Trophoblast cell (in vitro differentiated cells and primary cell): ENCODE measurements around the gene KCNN3.

Experiments
- DNase-seq, 2 donors: peaks; one replicate each; pipeline ENCODE4 v3.0.0-alpha.2; 2016
- H2AFZ ChIP-seq: 2 replicates; pipeline ENCODE4 v1.6.1; 2013; ENCODE audit warnings: low read length, moderate library complexity, mild to moderate bottlenecking; ENCODE audit not compliant: insufficient read depth, poor library complexity
- H2AK5ac ChIP-seq: 2 replicates; pipeline ENCODE4 v1.6.1; 2013; ENCODE audit warnings: mild to moderate bottlenecking, low read length
- H2BK120ac ChIP-seq: 2 replicates; pipeline ENCODE4 v1.6.1; 2013; ENCODE audit warnings: low read length, mild to moderate bottlenecking, moderate library complexity; ENCODE audit not compliant: insufficient read depth, poor library complexity
- H2BK12ac ChIP-seq: 2 replicates; pipeline ENCODE4 v1.6.1; 2013; ENCODE audit warnings: mild to moderate bottlenecking, low read length, moderate library complexity
- H2BK5ac ChIP-seq: 2 replicates; pipeline ENCODE4 v1.6.1; 2013; ENCODE audit warnings: low read length, low read depth, moderate library complexity, mild to moderate bottlenecking; ENCODE audit not compliant: poor library complexity
- H3K14ac ChIP-seq: 2 replicates; pipeline ENCODE4 v1.6.1; 2013; ENCODE audit warnings: mild to moderate bottlenecking, low read length
- H3K18ac ChIP-seq: 2 replicates; pipeline ENCODE4 v1.6.1; 2013; ENCODE audit warnings: mild to moderate bottlenecking, low read length
- H3K23ac ChIP-seq: 2 replicates; pipeline ENCODE4 v1.6.1; 2013; ENCODE audit warnings: low read length
- H3K27ac ChIP-seq: 2 replicates; pipeline ENCODE4 v1.5.1; 2013; ENCODE audit warnings: low read depth, mild to moderate bottlenecking, inconsistent platforms, low read length, moderate library complexity
- H3K27me3 ChIP-seq: 2 replicates; pipeline ENCODE4 v1.6.1; 2013; ENCODE audit warnings: inconsistent platforms, mild to moderate bottlenecking, low read length, moderate library complexity; ENCODE audit not compliant: insufficient read depth
- H3K36me3 ChIP-seq, 2 experiments: 1 replicate in 1 of 2; 2 replicates in 1 of 2; pipeline ENCODE4 v1.6.1; 2013; ENCODE audit warnings: low read length in 2 of 2, mild to moderate bottlenecking in 2 of 2, moderate library complexity in 1 of 2; ENCODE audit not compliant: insufficient read depth in 2 of 2, control insufficient read depth in 1 of 2
- H3K4ac ChIP-seq: 2 replicates; pipeline ENCODE4 v1.6.1; 2013; ENCODE audit warnings: low read depth, mild to moderate bottlenecking, low read length, moderate library complexity
- H3K4me1 ChIP-seq, 2 experiments: 1 replicate in 1 of 2; 2 replicates in 1 of 2; pipeline ENCODE4 v1.6.1; 2013; ENCODE audit warnings: low read length in 2 of 2, mild to moderate bottlenecking in 2 of 2, moderate library complexity in 1 of 2; ENCODE audit not compliant: insufficient read depth in 2 of 2, control insufficient read depth in 1 of 2
- H3K4me2 ChIP-seq: 2 replicates; pipeline ENCODE4 v1.6.1; 2013; ENCODE audit warnings: inconsistent platforms, mild to moderate bottlenecking, low read length, moderate library complexity
- H3K4me3 ChIP-seq: 2 replicates; pipeline ENCODE4 v1.5.1; 2013; ENCODE audit warnings: mild to moderate bottlenecking, low read depth, low read length, inconsistent platforms
- H3K79me1 ChIP-seq: one replicate; pipeline ENCODE4 v1.6.1; 2013; ENCODE audit warnings: low read length
- H3K79me2 ChIP-seq: 2 replicates; pipeline ENCODE4 v1.6.1; 2013; ENCODE audit warnings: low read length, mild to moderate bottlenecking; ENCODE audit not compliant: control insufficient read depth, insufficient read depth, poor library complexity
- H3K9ac ChIP-seq: 2 replicates; pipeline ENCODE4 v1.6.1; 2013; ENCODE audit warnings: mild to moderate bottlenecking, low read length
- H3K9me3 ChIP-seq: 2 replicates; pipeline ENCODE4 v1.6.1; 2013; ENCODE audit warnings: low read depth, mild to moderate bottlenecking, control low read depth, inconsistent platforms, low read length; ENCODE audit not compliant: insufficient read depth
- H4K12ac ChIP-seq: 2 replicates; pipeline ENCODE4 v1.6.1; 2013; ENCODE audit warnings: low read depth, mild to moderate bottlenecking, low read length, moderate library complexity
- H4K8ac ChIP-seq: 2 replicates; pipeline ENCODE4 v1.6.1; 2013; ENCODE audit warnings: low read depth, mild to moderate bottlenecking, low read length, moderate library complexity
- H4K91ac ChIP-seq: one replicate; pipeline ENCODE4 v1.6.1; 2013; ENCODE audit warnings: low read depth, mild to moderate bottlenecking, low read length, moderate library complexity
- WGBS: extraction: QIAGEN DNeasy Blood & Tissue Kit; methylation state at CpG from one replicate; pipeline ENCODE4 v1.1.7; 2013; ENCODE audit warnings: missing lambda C conversion rate; ENCODE audit not compliant: insufficient read length, insufficient coverage; ENCODE audit errors: extremely low coverage; 5-methylcytosine and 5-hydroxymethylcytosine counted together

The KCNN3 gene

DNA sequence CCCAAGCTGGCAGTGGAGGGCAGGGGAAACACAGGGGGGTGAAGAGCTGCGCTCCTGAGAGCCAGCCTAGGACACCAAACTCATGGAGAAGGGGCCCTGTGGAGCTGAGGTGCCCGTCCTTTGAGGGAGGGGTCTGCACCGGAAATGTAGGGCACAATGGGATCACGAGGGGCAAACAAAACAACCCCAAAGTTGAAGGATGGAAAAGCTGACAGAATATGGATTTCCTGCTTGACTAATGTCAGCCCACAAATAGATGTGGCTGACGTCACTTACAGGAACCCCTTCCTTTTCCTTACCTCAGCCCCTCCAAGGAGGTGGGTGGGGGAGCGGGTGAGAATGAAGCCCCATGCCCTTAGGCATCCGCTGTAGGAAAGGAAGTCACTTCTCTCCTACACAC is 110.9 kb downstream of the KCNN3 start:
- Histone ChIP-seq H3K79me2 (no peaks in the 10 kb centered on the region), H4K91ac (no peak overlapping the region), H2BK12ac (no peak overlapping the region), H3K79me1 (no peaks in the 10 kb centered on the region), H3K27ac (no peak overlapping the region), H3K4me2 (no peak overlapping the region), H3K27me3 (no peaks in the 10 kb centered on the region), H3K9ac (no peak overlapping the region), H3K9me3 (no peaks in the 10 kb centered on the region), H4K12ac (no peak overlapping the region), H2BK5ac (no peak overlapping the region), H3K14ac (no peak overlapping the region), H3K4me1 (peaks cover 0 to 2% of the 10 kb centered on the region in 2 experiments), H3K23ac (no peak overlapping the region), H3K4ac (no peak overlapping the region), H2AFZ (no peak overlapping the region), H4K8ac (no peak overlapping the region), H3K18ac (no peak overlapping the region), H3K4me3 (no peak overlapping the region), H2BK120ac (no peak overlapping the region), H2AK5ac (no peak overlapping the region), H3K36me3 (no peaks in the 10 kb centered on the region)
- no peak for DNase-seq
- WGBS: no CpG with 5 or more reads among the region's 7 CpGs

GRCh38 chr1:154758346-154758745 is 111.7 kb downstream of the KCNN3 start:
- Histone ChIP-seq H3K4ac (no peak overlapping the region), H3K79me1 (no peaks in the 10 kb centered on the region), H4K8ac (no peak overlapping the region), H2BK5ac (no peak overlapping the region), H3K14ac (no peak overlapping the region), H3K36me3 (no peaks in the 10 kb centered on the region), H4K12ac (no peak overlapping the region), H3K9me3 (no peaks in the 10 kb centered on the region), H3K27ac (no peak overlapping the region), H2AFZ (no peak overlapping the region), H2BK120ac (no peak overlapping the region), H3K9ac (no peak overlapping the region), H4K91ac (no peak overlapping the region), H3K4me1 (peaks cover 0 to 2% of the 10 kb centered on the region in 2 experiments), H2BK12ac (no peak overlapping the region), H3K18ac (no peak overlapping the region), H3K27me3 (no peaks in the 10 kb centered on the region), H3K23ac (no peak overlapping the region), H3K79me2 (no peaks in the 10 kb centered on the region), H3K4me2 (no peak overlapping the region), H2AK5ac (no peak overlapping the region), H3K4me3 (no peak overlapping the region)
- no CpG with 5 or more reads among the region's 6 CpGs for WGBS
- no peak for DNase-seq

DNA sequence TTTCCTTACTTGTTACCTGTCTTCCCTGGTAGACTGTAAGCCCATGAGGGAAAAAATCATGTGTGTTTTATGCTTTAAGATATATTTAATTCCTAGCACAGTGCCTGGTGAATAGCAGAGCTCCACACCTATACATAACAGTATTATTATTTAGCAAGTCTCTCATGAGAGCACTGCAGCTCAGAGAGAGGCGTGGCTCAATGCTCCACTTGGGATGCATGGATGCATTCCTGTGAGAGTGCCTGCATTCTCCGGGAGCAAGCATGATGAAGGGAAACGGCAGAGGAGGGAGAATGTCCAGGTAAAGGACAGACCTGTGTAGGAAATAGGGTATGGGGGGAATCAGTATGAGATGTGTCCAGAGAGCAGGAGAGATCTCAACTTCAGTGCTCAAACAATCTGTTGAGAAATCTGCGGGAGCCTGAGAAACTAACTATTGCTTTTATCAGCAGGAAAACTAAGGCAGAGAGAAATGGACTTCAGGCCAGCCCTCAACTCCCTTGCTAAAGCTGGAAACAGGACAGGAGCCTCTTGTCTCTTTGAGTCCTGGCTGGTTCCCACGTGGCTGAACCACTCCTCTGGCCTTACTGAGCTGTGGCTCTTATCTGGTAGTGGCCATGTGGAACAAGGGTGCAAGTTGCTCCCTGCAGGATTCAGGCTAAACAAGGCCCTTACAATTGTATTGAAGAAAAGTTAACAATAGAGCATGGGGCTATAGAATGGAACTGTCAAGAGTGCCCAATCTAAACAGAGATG is 113.1 kb downstream of the KCNN3 start:
- Histone ChIP-seq H2AK5ac (no peak overlapping the region), H4K8ac (no peak overlapping the region), H2BK5ac (no peak overlapping the region), H3K79me1 (no peaks in the 10 kb centered on the region), H3K18ac (no peak overlapping the region), H3K23ac (no peak overlapping the region), H3K9ac (no peak overlapping the region), H2AFZ (no peak overlapping the region), H3K27ac (no peak overlapping the region), H3K4me1 (peaks cover 0 to 2% of the 10 kb centered on the region in 2 experiments), H3K4me2 (no peak overlapping the region), H3K27me3 (no peaks in the 10 kb centered on the region), H4K91ac (no peak overlapping the region), H3K14ac (no peak overlapping the region), H3K4ac (no peak overlapping the region), H4K12ac (no peak overlapping the region), H3K79me2 (no peaks in the 10 kb centered on the region), H3K36me3 (no peaks in the 10 kb centered on the region), H3K9me3 (no peaks in the 10 kb centered on the region), H2BK12ac (no peak overlapping the region), H2BK120ac (no peak overlapping the region), H3K4me3 (no peak overlapping the region)
- no peak for DNase-seq
- no CpG with 5 or more reads among the region's 5 CpGs for WGBS

GRCh38 chr1:154755858-154756730 is 114.0 kb downstream of the KCNN3 start:
- H3K4ac ChIP-seq: no peak overlapping the region
- H2BK5ac ChIP-seq: no peak overlapping the region
- no peaks in the 10 kb centered on the region for H3K36me3 ChIP-seq
- H3K79me2 ChIP-seq: no peaks in the 10 kb centered on the region
- H4K91ac ChIP-seq: no peak overlapping the region
- H3K9me3 ChIP-seq: no peaks in the 10 kb centered on the region
- no peaks in the 10 kb centered on the region for H3K79me1 ChIP-seq
- H3K18ac ChIP-seq: no peak overlapping the region
- no peaks in the 10 kb centered on the region for H3K27me3 ChIP-seq
- H2BK12ac ChIP-seq: no peak overlapping the region
- H2AK5ac ChIP-seq: no peak overlapping the region
- H4K12ac ChIP-seq: no peak overlapping the region
- no peak overlapping the region for H3K27ac ChIP-seq
- H3K14ac ChIP-seq: no peak overlapping the region
- no peak overlapping the region for H4K8ac ChIP-seq
- H3K9ac ChIP-seq: no peak overlapping the region
- peaks cover 0 to 2% of the 10 kb centered on the region in 2 experiments for H3K4me1 ChIP-seq
- no peak overlapping the region for H2BK120ac ChIP-seq
- H3K23ac ChIP-seq: no peak overlapping the region
- H3K4me2 ChIP-seq: no peak overlapping the region
- no peak for DNase-seq
- H3K4me3 ChIP-seq: no peak overlapping the region
- 98% methylated on average over 4 of the region's 6 CpGs for WGBS
- H2AFZ ChIP-seq: no peak overlapping the region
